GM23338 (cell line): Measurements from ENCODE around the gene SPINK4. TPM values are rescaled to one million over a fixed set of nuclear protein-coding genes. Genes with fewer than 3 reads are reported as not detected.

ENCODE experiments used
- ETS1 ChIP-seq: IDR thresholded peaks from 2 replicates; pipeline ENCODE4 v1.6.1; 2016; ENCODE audit warnings: antibody characterized with exemption
- EZH2phosphoT487 ChIP-seq: fragments of 200-600 bp; sonication (generic); IDR thresholded peaks from one replicate; pipeline ENCODE4 v1.8.1; 2018; ENCODE audit warnings: antibody characterized with exemption; ENCODE audit not compliant: unreplicated experiment
- REST ChIP-seq: IDR thresholded peaks from one replicate; pipeline ENCODE4 v1.6.1; 2018; ENCODE audit warnings: antibody characterized with exemption; ENCODE audit not compliant: unreplicated experiment
- STAT1 ChIP-seq: IDR thresholded peaks from one replicate; pipeline ENCODE4 v1.6.1; 2016; ENCODE audit warnings: antibody characterized with exemption; ENCODE audit not compliant: unreplicated experiment
- ZNF114 ChIP-seq: fragments of 250-450 bp; sonication (Bioruptor Pico); IDR thresholded peaks from 2 replicates; pipeline ENCODE4 v1.5.0; 2020; ENCODE audit warnings: mild to moderate bottlenecking, moderate library complexity
- ZNF331 ChIP-seq: fragments of 250-450 bp; sonication (Bioruptor Pico); IDR thresholded peaks from 2 replicates; pipeline ENCODE4 v1.5.0; 2020; ENCODE audit warnings: low read depth, mild to moderate bottlenecking, moderate library complexity
- ZNF462 ChIP-seq: fragments of 250-450 bp; sonication (Bioruptor Pico); IDR thresholded peaks from 2 replicates; pipeline ENCODE4 v1.5.0; 2020; ENCODE audit warnings: mild to moderate bottlenecking, moderate library complexity
- polyA plus RNA-seq: library from polyadenylated mRNA; unstranded; fragments of >200 nt; fragmentation: Nextera tagmentation; extraction: Ambion mirVana; gene quantifications from 2 replicates; pipeline ENCODE4 v1.2.1, GENCODE V29; 2016
- total RNA-seq: library from RNA; depleted of rRNA; stranded (reverse); fragments of >200 nt; shearing (Covaris generic); gene quantifications from 2 replicates; pipeline ENCODE4 v1.2.3, GENCODE V29; 2014

Gene SPINK4
- total and polyA plus RNA-seq, 2 experiments from 2014 or later: not detected

GRCh38 chr9:33198165-33198564, 41.8 kb upstream of the SPINK4 start (continued):
- TF ChIP-seq ZNF462 (CRISPR knock-in tag) (no peak), ETS1 (no peak), STAT1 (no peak), REST (no peak), EZH2phosphoT487 (no peak), ZNF114 (CRISPR knock-in tag) (no peak), ZNF331 (CRISPR knock-in tag) (no peak)
